Heart left ventricle (tissue), 16 donors: ENCODE results near the gene PRKCH. TPM values are rescaled to one million over a fixed set of nuclear protein-coding genes. Genes with fewer than 3 reads are reported as not detected.

ENCODE experiments used
- ATAC-seq, 4 donors: fragments of 200-7000 bp; cut with Tn5 transposase; one replicate each; pipeline ENCODE4 v1.9.1; 2020 to 2022; ENCODE audit warnings: moderate library complexity in 4 of 4, mild to moderate bottlenecking in 3 of 4, moderate number of reproducible peaks in 1 of 4
- DNase-seq, 5 donors: peaks; one replicate each; pipeline ENCODE4 v3.0.0-alpha.2; 2020
- H3K27ac ChIP-seq, 12 donors: fragments of 200-600 bp; sonication (generic) in 4 of 12; one replicate each; pipeline versions ENCODE4 v1.5.0 to v1.8.0; 2016 to 2022; ENCODE audit warnings: mild to moderate bottlenecking in 2 of 12
- H3K27me3 ChIP-seq, 9 donors: fragments of 200-600 bp; sonication (generic) in 2 of 9; one replicate each; pipeline versions ENCODE4 v1.5.1 to v1.8.0; 2016 to 2022; ENCODE audit warnings: mild to moderate bottlenecking in 3 of 9
- H3K36me3 ChIP-seq, 9 donors: fragments of 200-600 bp; sonication (generic) in 2 of 9; one replicate each; pipeline versions ENCODE4 v1.5.0 to v1.8.0; 2018 to 2022; ENCODE audit warnings: mild to moderate bottlenecking in 2 of 9
- H3K4me1 ChIP-seq, 12 donors: fragments of 200-600 bp; sonication (generic) in 4 of 12; one replicate each; pipeline versions ENCODE4 v1.5.0 to v1.8.0; 2016 to 2022; ENCODE audit warnings: mild to moderate bottlenecking in 3 of 12
- H3K4me3 ChIP-seq, 12 donors: fragments of 200-600 bp; sonication (generic) in 4 of 12; one replicate each; pipeline versions ENCODE4 v1.5.0 to v1.8.0; 2017 to 2022; ENCODE audit warnings: mild to moderate bottlenecking in 9 of 12, moderate library complexity in 4 of 12
- H3K9me3 ChIP-seq, 12 donors: fragments of 200-600 bp; sonication (generic) in 4 of 12; one replicate each; pipeline versions ENCODE4 v1.5.0 to v1.8.0; 2016 to 2022; ENCODE audit warnings: mild to moderate bottlenecking in 1 of 12
- CTCF ChIP-seq, 12 donors: fragments of 200-600 bp; sonication (generic) in 4 of 12; IDR thresholded peaks; one replicate each; pipeline versions ENCODE4 v1.5.0 to v1.8.0; 2018 to 2022; ENCODE audit warnings: antibody characterized with exemption in 12 of 12, mild to moderate bottlenecking in 5 of 12
- POLR2A ChIP-seq, 2 donors: fragments of 450-650 bp; IDR thresholded peaks; one replicate each; pipeline ENCODE4 v1.6.1; 2017; ENCODE audit warnings: antibody characterized with exemption in 2 of 2, mild to moderate bottlenecking in 2 of 2, moderate library complexity in 2 of 2
- WGBS, 4 donors: extraction: QIAGEN DNeasy Blood & Tissue Kit in 2 of 4; methylation state at CpG; one replicate each; pipeline versions ENCODE4 v1.1.5 to v1.1.7; 2013 to 2018; 5-methylcytosine and 5-hydroxymethylcytosine counted together
- intact Hi-C, 10 donors: fragments of 100-400 bp; cut with DNase I; formaldehyde crosslinking; loops; one replicate each; pipeline versions ENCODE4 v1.11.1 to v1.14.2; 2022
- polyA plus RNA-seq, 2 donors: library from polyadenylated mRNA; stranded (reverse); fragments of 200-250 nt; gene quantifications; one replicate each; pipeline ENCODE4 v1.2.3, GENCODE V29; 2013
- total RNA-seq, 9 donors: library from RNA; depleted of rRNA in 2 of 9; stranded (reverse); fragments of >200 nt in 2 of 9; fragmentation: NEBNext Ultra II Directional in 3 of 9; extraction: Animal tissue kit (Norgen Biotek cat#: 25700) in 3 of 9; gene quantifications; one replicate each; pipeline versions ENCODE4 v1.1.0 to v1.2.4, GENCODE V29; 2016 to 2023
- donor health status: ischemic (EF 13 %, LVEDD 7.1; RV severe dilation, severe dysfunction).
- donor health status: healthy with polysubstance abuse.
- donor health status: DM: no; HTN: yes; CAD: no.
- donor health status: DM: no; HTN: no; CAD: no.
- donor health status: ischemic (EF 25% LVEDD 6.9; RV normal size, moderate dysfunction).
- donor health status: ischemic (EF 25% LVEDD 5.7; RV mildly dilated, moderate dysfunction).
- donor health status: healthy.
- donor health status: DM: yes; HTN: yes; CAD: no.
- donor health status: ischemic (EF 35%, LVEDD 5.7; RV mildly dilated, moderate dysfunction).
- donor health status: nonischemic (EF 11% LVEDD 7.7; RV severe dilation, severe dysfunction).
- donor health status: DM: yes; HTN: yes; CAD: no.
- donor health status: PGD.
- donor health status: ischemic (EF 29% LVEDD 5.4; RV normal size, mild dysfunction).
- donor health status: nonischemic (EF 23%, LVEDD 6.1; RV moderate dilation, normal function).

Gene PRKCH
- total and polyA plus RNA-seq, 11 donors, result 6.1 to 49.2 (median 21.7) TPM

GRCh38 chr14:61438497-61438859 lies 117.1 kb downstream of the PRKCH start:
- 53 to 59% (median 56%) methylated on average over 2 of the region's 2 CpGs for WGBS, 4 donors
- ATAC-seq, result peak in 2 of 4 donors; percentile 19 to 21

GRCh38 chr14:61438860-61439765 lies 117.7 kb downstream of the PRKCH start:
- no peaks in the 10 kb centered on the region for H3K27me3 ChIP-seq
- peaks cover 6 to 68% (median 30%) of the 10 kb centered on the region in 12 donors for H3K4me1 ChIP-seq
- H3K4me3 ChIP-seq, result peak overlapping the region in 5 of 12 donors; percentile 4 to 36 (median 7)
- no peaks in the 10 kb centered on the region for H3K9me3 ChIP-seq
- intact Hi-C loops, result loop anchor here in 4 of 10 donors (5.0 to 10.0 kb wide), 3 partner anchors 114 to 134 kb away; partner anchors contain the start of gene PRKCH (in 3 of the 4)
- TF ChIP-seq CTCF (IDR thresholded peaks at IDR 0.05) (no peak), POLR2A (IDR thresholded peaks at IDR 0.05) (no peak)
- no peaks in the 10 kb centered on the region for H3K36me3 ChIP-seq
- peak overlapping the region in 8 of 12 donors; percentile 3 to 82 (median 25) for H3K27ac ChIP-seq
- DNase-seq (peak in 2 of 5 donors; percentile 30 to 40), ATAC-seq (peak; percentile 76 to 82 (median 78))
- 23 to 29% (median 28%) methylated on average over 12 of the region's 12 CpGs for WGBS, 4 donors

More at GRCh38 chr14:61438497-61438859, 117.1 kb downstream of the PRKCH start:
- no peak for TF ChIP-seq CTCF (IDR thresholded peaks at IDR 0.05)
- TF ChIP-seq POLR2A (IDR thresholded peaks at IDR 0.05), result no peak
- intact Hi-C loops, result loop anchor here in 4 of 10 donors (5.0 to 10.0 kb wide), 3 partner anchors 114 to 134 kb away; partner anchors contain the start of gene PRKCH (in 3 of the 4)
- peak overlapping the region in 7 of 12 donors; percentile 3 to 82 (median 22) for H3K27ac ChIP-seq
- no peak for DNase-seq
- no peaks in the 10 kb centered on the region for H3K27me3 ChIP-seq
- H3K9me3 ChIP-seq, result no peaks in the 10 kb centered on the region
- H3K36me3 ChIP-seq, result no peaks in the 10 kb centered on the region
- H3K4me3 ChIP-seq, result peak overlapping the region in 1 of 12 donors; percentile 36
- H3K4me1 ChIP-seq, result peaks cover 6 to 68% (median 33%) of the 10 kb centered on the region in 12 donors

DNA sequence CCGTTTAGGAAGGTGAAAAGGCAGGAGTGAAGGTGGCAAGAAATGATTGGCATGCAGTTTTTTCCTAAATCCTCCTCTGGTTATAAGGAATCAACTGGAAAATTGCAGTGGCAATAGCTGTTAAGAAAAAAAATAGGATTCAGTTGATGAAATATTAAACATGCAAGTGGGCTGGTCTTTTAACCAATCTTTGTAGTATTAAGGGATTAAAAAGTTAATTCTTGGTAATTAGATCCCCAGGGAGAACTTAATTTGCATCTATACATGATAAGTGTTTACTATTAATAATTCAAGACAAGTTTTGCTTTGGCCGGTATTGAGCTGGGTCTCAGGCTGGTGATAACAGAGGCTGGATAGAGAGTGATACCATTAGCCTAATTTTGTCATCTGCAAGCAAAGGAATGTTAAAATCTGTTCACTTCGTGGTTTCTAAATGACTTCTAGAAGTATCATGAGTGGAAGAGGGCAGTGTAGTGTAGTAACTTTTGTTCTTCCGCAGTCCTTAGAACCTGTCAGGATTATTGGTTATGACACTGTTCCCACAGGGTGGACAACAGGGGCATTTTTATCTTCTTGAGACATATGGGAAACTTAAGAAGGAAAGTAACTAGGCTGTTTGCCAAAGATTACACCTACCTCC lies 118.5 kb downstream of the PRKCH start:
- H3K9me3 ChIP-seq, result no peaks in the 10 kb centered on the region
- DNase-seq, result no peak
- H3K4me3 ChIP-seq, result peak overlapping the region in 3 of 12 donors; percentile 6 to 36 (median 7)
- intact Hi-C loops, result loop anchor here in 4 of 10 donors (5.0 to 10.0 kb wide), 3 partner anchors 115 to 135 kb away; partner anchors contain the start of gene PRKCH (in 3 of the 4)
- 50 to 57% (median 53%) methylated on average over 4 of the region's 4 CpGs for WGBS, 4 donors
- H3K36me3 ChIP-seq, result no peaks in the 10 kb centered on the region
- no peak for TF ChIP-seq CTCF (IDR thresholded peaks at IDR 0.05)
- TF ChIP-seq POLR2A (IDR thresholded peaks at IDR 0.05), result no peak
- no peaks in the 10 kb centered on the region for H3K27me3 ChIP-seq
- H3K27ac ChIP-seq, result peak overlapping the region in 5 of 12 donors; percentile 3 to 82 (median 43)
- H3K4me1 ChIP-seq, result peaks cover 6 to 69% (median 29%) of the 10 kb centered on the region in 12 donors
- ATAC-seq, result no peak
